ENCODE data around the gene ADAD2.

ADAD2 gene

GRCh38 chr16:84179612-84180320 lies 11.2 kb upstream of the ADAD2 start:
- no peak overlapping the region for H3K4me3 ChIP-seq (ENCODE audit: low read depth, low read length)
- no peak overlapping the region for H3K27ac ChIP-seq (ENCODE audit: extremely low read depth, low read depth, low read length)
- peaks cover 0 to 67% of the 10 kb centered on the region in 2 experiments; a peak in 1 of 3 replicates for H3K36me3 ChIP-seq (ENCODE audit: control insufficient read depth in 2 of 2, insufficient read depth in 1 of 2, low read length in 2 of 2)
- POLR2A ChIA-PET: no interaction called here
- H3K4me1 ChIP-seq (ENCODE audit: control insufficient read depth, insufficient read depth, low read length): peaks cover 9% of the 10 kb centered on the region
- no peaks in the 10 kb centered on the region for H3K9me3 ChIP-seq (ENCODE audit: control insufficient read depth, insufficient read depth, low read depth, low read length)
- CTCF ChIA-PET: interaction anchor here (0.7 to 6.7 kb wide), 2 partner anchors 11 to 93 kb away, joined by 4 to 65 read pairs; partner anchors contain the start of gene ADAD2
- no peak for TF ChIP-seq ZNF2 (tag by site-specific recombination; IDR thresholded peaks at IDR 0.05)
- TF ChIP-seq ZNF394 (tag by site-specific recombination; IDR thresholded peaks at IDR 0.05; ENCODE audit: borderline replicate concordance): no peak
- TF ChIP-seq BCL11A (tag by site-specific recombination; IDR thresholded peaks at IDR 0.05; ENCODE audit: low read depth): no peak
- TF ChIP-seq HOXC10 (CRISPR knock-in tag; IDR thresholded peaks at IDR 0.05): no peak
- TF ChIP-seq ZBTB26 (tag by site-specific recombination; optimal IDR thresholded peaks at IDR 0.05): no peak
- TF ChIP-seq GLIS1 (tag by site-specific recombination; IDR thresholded peaks at IDR 0.05): no peak
- TF ChIP-seq ZFHX2 (tag by site-specific recombination; conservative IDR thresholded peaks at IDR 0.05): peak; percentile 36
- TF ChIP-seq EGR2 (tag by site-specific recombination; IDR thresholded peaks at IDR 0.05; ENCODE audit: low read depth): peak; percentile 41; the same call in 1 of the 2 replicates
- TF ChIP-seq BCL6B (tag by site-specific recombination; IDR thresholded peaks at IDR 0.05): no peak
- TF ChIP-seq MZF1 (tag by site-specific recombination; IDR thresholded peaks at IDR 0.05; ENCODE audit: borderline replicate concordance): no peak

DNA sequence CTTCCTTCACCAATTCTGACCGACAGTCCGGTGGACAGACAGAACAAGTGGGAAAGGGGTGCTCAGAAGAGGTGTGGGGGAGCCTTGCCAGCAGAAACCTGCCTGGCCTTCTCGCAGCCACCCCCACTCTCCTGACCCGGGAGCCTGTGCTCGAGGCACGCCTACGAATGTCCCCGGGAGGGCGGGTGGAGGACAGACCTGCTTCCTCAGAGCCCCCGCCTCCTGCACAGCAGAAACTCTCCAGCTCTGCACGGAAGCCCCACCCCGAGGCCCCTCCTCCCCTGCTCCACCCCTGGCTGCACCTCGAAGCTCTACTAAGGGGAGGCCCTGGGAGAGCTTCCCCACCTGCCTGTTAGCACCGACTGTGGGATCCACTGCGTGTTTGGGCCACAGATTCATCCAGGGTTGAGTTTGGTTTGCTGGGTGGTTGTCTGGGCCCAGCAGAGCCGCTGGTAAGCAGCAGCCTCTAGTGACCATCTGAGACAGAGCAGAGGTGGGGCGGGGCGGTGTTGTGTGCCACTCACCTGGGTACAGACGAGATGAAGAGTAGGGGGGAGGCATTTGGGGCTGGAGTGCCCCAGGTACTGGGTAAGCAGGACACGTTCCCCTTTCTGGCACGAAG lies 10.3 kb upstream of the ADAD2 start:
- TF ChIP-seq SP2 (tag by site-specific recombination; IDR thresholded peaks at IDR 0.05) (0 out of 2 replicates have a peak, but pooled peaks have one; percentile 11), KLF1 (tag by site-specific recombination; IDR thresholded peaks at IDR 0.05) (peak; percentile 65), EGR2 (tag by site-specific recombination; IDR thresholded peaks at IDR 0.05; ENCODE audit: low read depth) (0 out of 2 replicates have a peak, but pooled peaks have one; percentile 5)
- TF ChIP-seq, protein P1, sequence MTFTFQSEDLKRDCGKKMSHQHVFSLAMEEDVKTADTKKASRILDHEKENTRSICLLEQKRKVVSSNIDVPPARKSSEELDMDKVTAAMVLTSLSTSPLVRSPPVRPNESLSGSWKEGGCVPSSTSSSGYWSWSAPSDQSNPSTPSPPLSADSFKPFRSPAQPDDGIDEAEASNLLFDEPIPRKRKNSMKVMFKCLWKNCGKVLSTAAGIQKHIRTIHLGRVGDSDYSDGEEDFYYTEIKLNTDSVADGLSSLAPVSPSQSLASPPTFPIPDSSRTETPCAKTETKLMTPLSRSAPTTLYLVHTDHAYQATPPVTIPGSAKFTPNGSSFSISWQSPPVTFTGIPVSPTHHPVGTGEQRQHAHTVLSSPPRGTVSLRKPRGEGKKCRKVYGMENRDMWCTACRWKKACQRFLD (tag by site-specific recombination; IDR thresholded peaks at IDR 0.05): no peak
- Histone ChIP-seq H3K4me1 (ENCODE audit: control insufficient read depth, insufficient read depth, low read length) (peaks cover 9% of the 10 kb centered on the region), H3K4me3 (ENCODE audit: low read depth, low read length) (no peak overlapping the region), H3K9me3 (ENCODE audit: control insufficient read depth, insufficient read depth, low read depth, low read length) (no peaks in the 10 kb centered on the region), H3K27ac (ENCODE audit: extremely low read depth, low read depth, low read length) (no peak overlapping the region), H3K36me3 (ENCODE audit: control insufficient read depth in 2 of 2, insufficient read depth in 1 of 2, low read length in 2 of 2) (peaks cover 0 to 73% of the 10 kb centered on the region in 2 experiments; a peak in 2 of 3 replicates)
- POLR2A ChIA-PET: interaction anchor here (0.6 kb wide), 1 partner anchor 35 kb away, joined by 3 read pairs; the partner anchor contains the start of genes DNAAF1 and HSDL1
- CTCF ChIA-PET: interaction anchor here (0.7 kb wide), 2 partner anchors 11 to 215 kb away, joined by 4 read pairs; partner anchors contain the start of gene ADAD2

GRCh38 chr16:84181144-84181915 lies 9.6 kb upstream of the ADAD2 start:
- Histone ChIP-seq H3K36me3 (ENCODE audit: control insufficient read depth in 2 of 2, insufficient read depth in 1 of 2, low read length in 2 of 2) (peaks cover 0 to 73% of the 10 kb centered on the region in 2 experiments; a peak in 2 of 3 replicates), H3K27ac (ENCODE audit: extremely low read depth, low read depth, low read length) (no peak overlapping the region), H3K4me1 (ENCODE audit: control insufficient read depth, insufficient read depth, low read length) (peaks cover 9% of the 10 kb centered on the region), H3K4me3 (ENCODE audit: low read depth, low read length) (no peak overlapping the region), H3K9me3 (ENCODE audit: control insufficient read depth, insufficient read depth, low read depth, low read length) (no peaks in the 10 kb centered on the region)
- no peak for TF ChIP-seq ZNF530 (tag by site-specific recombination; IDR thresholded peaks at IDR 0.05; ENCODE audit: low read depth)
- ChIA-PET CTCF (interaction anchor here (0.6 to 0.9 kb wide), 2 partner anchors 97 to 159 kb away, joined by 3 to 6 read pairs; no protein-coding TSS in a partner anchor), POLR2A (interaction anchor here (0.6 kb wide), 1 partner anchor 36 kb away, joined by 3 read pairs; the partner anchor contains the start of genes DNAAF1 and HSDL1)

All from HEK293 (cell line).